NB4 (cell line): ENCODE data around the gene SLC16A12.
"Not testable (repeated sequence)": the region's sequence is repeated elsewhere in the genome, so short reads cannot be mapped to it uniquely, and the experiment has no call there.

Experiments
- DNase-seq: peaks from one replicate; pipeline ENCODE4 v3.0.0; 2010; ENCODE audit warnings: low read depth
- H3K4me3 ChIP-seq: one replicate; pipeline ENCODE4 v1.5.1; 2011; ENCODE audit warnings: mild to moderate bottlenecking, low read depth, low read length, moderate library complexity
- MYC ChIP-seq: IDR thresholded peaks from 2 replicates; pipeline ENCODE4 v1.6.1; 2011; ENCODE audit warnings: low read depth, low read length
- POLR2A ChIP-seq: IDR thresholded peaks from 2 replicates; pipeline ENCODE4 v1.6.1; 2011; ENCODE audit warnings: mild to moderate bottlenecking; ENCODE audit not compliant: insufficient read length; ENCODE audit errors: extremely low read depth
- TF ChIP-seq, protein P1 (sequence below): IDR thresholded peaks from 2 replicates; pipeline ENCODE4 v1.6.1; 2011; ENCODE audit warnings: low read depth, low read length
- TF ChIP-seq, protein P2 (sequence below): IDR thresholded peaks from one replicate; pipeline ENCODE4 v1.5.1; 2012; ENCODE audit warnings: low read depth, low read length

Gene SLC16A12

GRCh38 chr10:89393898-89394297 is 141.5 kb downstream of the SLC16A12 start:
- DNase-seq: no peak
- TF ChIP-seq, protein P1, sequence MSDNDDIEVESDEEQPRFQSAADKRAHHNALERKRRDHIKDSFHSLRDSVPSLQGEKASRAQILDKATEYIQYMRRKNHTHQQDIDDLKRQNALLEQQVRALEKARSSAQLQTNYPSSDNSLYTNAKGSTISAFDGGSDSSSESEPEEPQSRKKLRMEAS: no peak
- TF ChIP-seq POLR2A (no peak), MYC (no peak)
- TF ChIP-seq, protein P2, sequence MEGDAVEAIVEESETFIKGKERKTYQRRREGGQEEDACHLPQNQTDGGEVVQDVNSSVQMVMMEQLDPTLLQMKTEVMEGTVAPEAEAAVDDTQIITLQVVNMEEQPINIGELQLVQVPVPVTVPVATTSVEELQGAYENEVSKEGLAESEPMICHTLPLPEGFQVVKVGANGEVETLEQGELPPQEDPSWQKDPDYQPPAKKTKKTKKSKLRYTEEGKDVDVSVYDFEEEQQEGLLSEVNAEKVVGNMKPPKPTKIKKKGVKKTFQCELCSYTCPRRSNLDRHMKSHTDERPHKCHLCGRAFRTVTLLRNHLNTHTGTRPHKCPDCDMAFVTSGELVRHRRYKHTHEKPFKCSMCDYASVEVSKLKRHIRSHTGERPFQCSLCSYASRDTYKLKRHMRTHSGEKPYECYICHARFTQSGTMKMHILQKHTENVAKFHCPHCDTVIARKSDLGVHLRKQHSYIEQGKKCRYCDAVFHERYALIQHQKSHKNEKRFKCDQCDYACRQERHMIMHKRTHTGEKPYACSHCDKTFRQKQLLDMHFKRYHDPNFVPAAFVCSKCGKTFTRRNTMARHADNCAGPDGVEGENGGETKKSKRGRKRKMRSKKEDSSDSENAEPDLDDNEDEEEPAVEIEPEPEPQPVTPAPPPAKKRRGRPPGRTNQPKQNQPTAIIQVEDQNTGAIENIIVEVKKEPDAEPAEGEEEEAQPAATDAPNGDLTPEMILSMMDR: no peak
- H3K4me3 ChIP-seq: no peak overlapping the region

- peak; percentile 90 for DNase-seq
- TF ChIP-seq, protein P2: no peak
- TF ChIP-seq MYC: peak; percentile 36; the same call in 1 of the 2 replicates
- TF ChIP-seq, protein P1: peak; percentile 22; the same call in 1 of the 2 replicates
- TF ChIP-seq POLR2A: no peak
- peak overlapping the region; percentile 82 for H3K4me3 ChIP-seq
Observed at GRCh38 chr10:89392974-89393373, 142.4 kb downstream of the SLC16A12 start.

DNA sequence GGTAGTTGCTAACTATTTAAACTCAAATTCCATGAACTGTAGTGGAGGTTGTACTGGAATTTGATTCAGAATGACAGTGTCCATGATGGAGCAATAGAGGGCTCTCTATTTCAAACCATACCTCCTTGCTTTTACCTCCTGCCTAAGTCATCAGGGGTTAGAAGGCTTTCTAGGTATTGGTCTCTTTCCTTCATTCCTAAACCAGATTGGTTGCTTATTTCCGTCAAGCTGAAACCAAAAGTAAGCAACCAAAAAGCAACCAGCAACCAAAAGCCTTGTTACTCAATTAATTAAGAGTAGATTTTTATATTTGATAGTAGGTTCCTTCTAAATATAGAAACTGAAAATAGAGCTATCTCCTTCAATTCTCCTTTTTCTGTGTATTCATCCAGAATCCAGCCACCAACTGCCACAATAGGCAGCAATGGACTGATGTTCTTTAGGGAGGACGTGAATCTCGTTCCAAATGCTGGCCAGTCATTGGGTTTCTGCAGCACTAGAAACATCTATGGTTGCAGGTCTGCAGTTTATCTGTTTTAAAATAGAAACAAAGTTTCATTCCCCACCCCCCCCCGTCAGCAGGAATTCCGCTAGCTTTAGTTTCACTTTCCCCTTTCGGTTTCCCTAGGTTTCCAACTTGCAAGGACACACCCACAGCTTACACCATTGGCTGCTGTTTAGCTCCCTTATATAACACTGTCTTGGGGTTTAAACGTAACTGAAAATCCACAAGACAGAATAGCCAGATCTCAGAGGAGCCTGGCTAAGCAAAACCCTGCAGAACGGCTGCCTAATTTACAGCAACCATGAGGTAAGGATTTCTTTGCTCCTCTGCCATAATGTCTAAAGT is 143.3 kb downstream of the SLC16A12 start, which contains the start of gene IFIT1:
Gene IFIT1, plus strand, starts transcription at position 717 of the 850 bp plus-strand sequence. Its CDS starts 90 bp downstream, at position 807.
- TF ChIP-seq MYC (no peak), POLR2A (peak; percentile 80)
- TF ChIP-seq, protein P1: 0 out of 2 replicates have a peak, but pooled peaks have one; percentile 34
- TF ChIP-seq, protein P2: peak; percentile 3
- peak within 1 kb of the TSS; percentile 82 for H3K4me3 ChIP-seq
- DNase-seq: peak; percentile 89

DNA sequence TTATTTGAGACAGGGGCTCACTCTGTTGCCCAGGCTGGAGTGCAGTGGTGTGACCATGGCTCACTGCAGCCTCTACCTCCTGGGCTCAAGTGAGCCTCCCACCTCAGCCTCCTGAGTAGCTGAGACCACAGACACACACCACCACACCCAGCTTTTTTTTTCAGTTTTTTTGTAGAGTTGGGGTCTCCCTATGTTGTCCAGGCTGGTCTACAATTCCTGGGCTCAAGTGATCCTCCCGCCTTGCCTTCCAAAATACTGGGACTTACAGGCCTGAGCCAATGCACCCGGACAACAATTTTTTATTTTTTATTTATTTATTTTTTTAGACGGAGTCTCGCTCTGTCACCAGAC is 144.2 kb downstream of the SLC16A12 start:
- not testable (repeated sequence) for H3K4me3 ChIP-seq, DNase-seq

DNA sequence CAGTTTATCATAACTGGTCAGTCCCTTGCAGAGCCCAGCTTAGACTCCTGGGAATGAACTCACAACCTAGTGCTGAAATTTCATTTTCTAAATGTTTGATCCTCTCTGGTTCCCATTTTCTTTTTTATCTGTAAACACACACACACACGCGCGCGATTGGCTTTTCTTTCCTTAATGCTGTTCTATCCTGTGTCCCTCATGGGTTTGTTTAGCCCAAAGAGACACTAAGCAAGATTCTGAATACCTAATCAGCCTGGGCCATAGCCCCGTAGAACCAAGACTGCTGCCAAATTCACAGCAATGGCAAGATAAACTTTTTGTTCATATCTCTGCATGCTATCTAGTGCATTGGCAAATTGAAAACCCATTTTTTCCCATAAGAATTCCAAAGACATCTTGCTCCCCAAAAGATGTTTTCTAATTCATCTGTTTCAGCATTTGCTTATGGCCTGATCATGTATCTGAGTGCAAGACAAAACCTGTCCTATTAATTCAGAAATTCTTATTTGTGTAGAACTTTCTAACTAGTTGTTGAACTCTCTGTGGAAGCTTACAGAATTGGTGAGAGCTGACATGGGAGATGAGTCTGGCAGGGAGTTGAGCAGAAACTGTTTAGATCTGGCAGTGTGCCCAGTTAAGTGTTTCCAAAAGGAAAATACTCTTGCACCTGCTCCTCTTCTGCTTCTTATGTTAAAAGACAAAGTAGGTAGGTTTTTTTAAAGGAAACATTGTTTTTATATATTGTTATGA is 144.7 kb downstream of the SLC16A12 start:
- DNase-seq: no peak
- TF ChIP-seq, protein P1: no peak
- TF ChIP-seq MYC (no peak), POLR2A (no peak)
- TF ChIP-seq, protein P2: no peak
- H3K4me3 ChIP-seq: no peak overlapping the region

GRCh38 chr10:89389254-89389653 is 146.1 kb downstream of the SLC16A12 start:
- H3K4me3 ChIP-seq: no peak overlapping the region
- TF ChIP-seq, protein P1: no peak
- TF ChIP-seq MYC: no peak
- TF ChIP-seq, protein P2: peak; percentile 11
- peak; percentile 51 for DNase-seq
